GM21515 (cell line): ENCODE data around the gene ETFRF1.
A peak's percentile ranks its signal among the peaks of the same experiment; 100 is the strongest.

Experiments
- ATAC-seq: cut with Tn5 transposase; IDR thresholded peaks from one replicate; pipeline ENCODE4 v1.9.1; 2021; ENCODE audit not compliant: unreplicated experiment

Gene ETFRF1

GRCh38 chr12:25195056-25195971 is at the start of gene ETFRF1, which contains the start of gene DNAI7:
ETFRF1 (plus strand) TSS chr12:25195237; CDS start chr12:25203957, 8,720 bp downstream.
DNAI7 (minus strand) TSS chr12:25195160; CDS start chr12:25195078, 82 bp downstream.
- peak; percentile 94 for ATAC-seq

- ATAC-seq = no peak
These were observed 48.4 kb upstream of the ETFRF1 start for GRCh38 chr12:25146686-25147085.

GRCh38 chr12:25151476-25151875 is 43.6 kb upstream of the ETFRF1 start:
- ATAC-seq = no peak

- no peak for ATAC-seq
These were observed 43.0 kb upstream of the ETFRF1 start for GRCh38 chr12:25152055-25152454.

GRCh38 chr12:25155022-25155576 is 39.9 kb upstream of the ETFRF1 start:
- peak; percentile 53 for ATAC-seq

- no peak for ATAC-seq
These were observed 39.0 kb upstream of the ETFRF1 start for GRCh38 chr12:25156061-25156460.

GRCh38 chr12:25162866-25163265 is 32.2 kb upstream of the ETFRF1 start:
- ATAC-seq = no peak

GRCh38 chr12:25182765-25183164 is 12.3 kb upstream of the ETFRF1 start:
- ATAC-seq = no peak

- ATAC-seq = no peak
These were observed 10.9 kb upstream of the ETFRF1 start for GRCh38 chr12:25184132-25184531.

GRCh38 chr12:25186038-25186787 is 8.8 kb upstream of the ETFRF1 start:
- peak; percentile 46 for ATAC-seq

- peak; percentile 92 for ATAC-seq
These were observed 8.1 kb upstream of the ETFRF1 start for GRCh38 chr12:25186788-25187402.

- no peak for ATAC-seq
These were observed 7.3 kb upstream of the ETFRF1 start for GRCh38 chr12:25187781-25188180.

- no peak for ATAC-seq
These were observed 5.4 kb upstream of the ETFRF1 start for GRCh38 chr12:25189656-25190055.

- ATAC-seq = no peak
These were observed 4.2 kb upstream of the ETFRF1 start for GRCh38 chr12:25190793-25191192.

- ATAC-seq = no peak
These were observed 823 bp upstream of the ETFRF1 start for GRCh38 chr12:25194214-25194613.

- ATAC-seq = no peak
These were observed 348 bp upstream of the ETFRF1 start for GRCh38 chr12:25194722-25195055.

GRCh38 chr12:25197608-25198007 is 2.6 kb downstream of the ETFRF1 start:
- no peak for ATAC-seq

- ATAC-seq = no peak
These were observed 5.7 kb downstream of the ETFRF1 start for GRCh38 chr12:25200703-25201102.

- ATAC-seq = no peak
These were observed 7.1 kb downstream of the ETFRF1 start for GRCh38 chr12:25202137-25202536.

- ATAC-seq = no peak
These were observed 12.4 kb downstream of the ETFRF1 start for GRCh38 chr12:25207411-25207810.

GRCh38 chr12:25207846-25208245 is 12.8 kb downstream of the ETFRF1 start:
- ATAC-seq = no peak
